Testis (tissue), 3 donors: Measurements from ENCODE around the gene NHLRC2. TPM values are rescaled to one million over a fixed set of nuclear protein-coding genes. Genes with fewer than 3 reads are reported as not detected.

Source experiments
- DNase-seq: peaks from one replicate; pipeline ENCODE4 v3.0.0-alpha.2; 2019
- H3K27ac ChIP-seq, 2 donors: fragments of 200-600 bp; sonication (generic); one replicate each; pipeline ENCODE4 v1.5.1; 2019
- H3K27me3 ChIP-seq: fragments of 200-600 bp; sonication (generic); one replicate; pipeline ENCODE4 v1.5.1; 2019
- H3K36me3 ChIP-seq: fragments of 200-600 bp; sonication (generic); one replicate; pipeline ENCODE4 v1.5.1; 2017; ENCODE audit warnings: low read depth; ENCODE audit errors: missing control alignments
- H3K4me1 ChIP-seq: fragments of 200-600 bp; sonication (generic); one replicate; pipeline ENCODE4 v1.5.1; 2019
- H3K4me3 ChIP-seq, 2 donors: fragments of 200-600 bp; sonication (generic); one replicate each; pipeline ENCODE4 v1.5.1; 2017 to 2019
- H3K9me3 ChIP-seq: fragments of 200-600 bp; sonication (generic); one replicate; pipeline ENCODE4 v1.5.1; 2017
- POLR2A ChIP-seq: fragments of 450-650 bp; IDR thresholded peaks from one replicate; pipeline ENCODE4 v1.6.1; 2017; ENCODE audit warnings: antibody characterized with exemption, mild to moderate bottlenecking, moderate library complexity
- WGBS, 2 donors: methylation state at CpG; one replicate each; pipeline ENCODE4 v1.1.5; 2018; 5-methylcytosine and 5-hydroxymethylcytosine counted together
- intact Hi-C: fragments of 100-400 bp; cut with DNase I; formaldehyde crosslinking; loops from one replicate; pipeline ENCODE4 v1.15.1; 2023; ENCODE audit warnings: low total_unique reads
- polyA plus RNA-seq: library from polyadenylated mRNA; stranded (reverse); fragments of 350-450 nt; fragmentation: Illumina TruSeq; extraction: RNeasy Lipid Tissue Mini Kit (QIAGEN cat#74804); gene quantifications from one replicate; pipeline ENCODE4 v1.2.3, GENCODE V29; 2014; ENCODE audit warnings: low read depth, low replicate concordance; ENCODE audit not compliant: insufficient read depth
- total RNA-seq, 2 donors: library from RNA; depleted of rRNA; stranded (reverse); fragments of >200 nt; gene quantifications; one replicate each; pipeline ENCODE4 v1.2.3, GENCODE V29; 2016
- TF ChIP-seq, protein P1 (sequence below), 3 experiments: fragments of 450-650 bp in 2 of 3; fragments of 200-600 bp in 1 of 3; sonication (generic) in 1 of 3; IDR thresholded peaks; one replicate each; pipeline ENCODE4 v1.5.1; 2016 to 2019; ENCODE audit warnings: antibody characterized with exemption in 3 of 3, mild to moderate bottlenecking in 2 of 3, moderate library complexity in 1 of 3

The NHLRC2 gene
- total and polyA plus RNA-seq, 3 donors from 2014 or later: 8.7 to 37.7 (median 34.3) TPM

- no peak for DNase-seq
- Histone ChIP-seq H3K36me3 (no peaks in the 10 kb centered on the region), H3K27ac (no peak overlapping the region), H3K4me1 (no peaks in the 10 kb centered on the region), H3K4me3 (no peak overlapping the region), H3K9me3 (no peaks in the 10 kb centered on the region), H3K27me3 (no peaks in the 10 kb centered on the region)
- TF ChIP-seq POLR2A: no peak
- TF ChIP-seq, protein P1, sequence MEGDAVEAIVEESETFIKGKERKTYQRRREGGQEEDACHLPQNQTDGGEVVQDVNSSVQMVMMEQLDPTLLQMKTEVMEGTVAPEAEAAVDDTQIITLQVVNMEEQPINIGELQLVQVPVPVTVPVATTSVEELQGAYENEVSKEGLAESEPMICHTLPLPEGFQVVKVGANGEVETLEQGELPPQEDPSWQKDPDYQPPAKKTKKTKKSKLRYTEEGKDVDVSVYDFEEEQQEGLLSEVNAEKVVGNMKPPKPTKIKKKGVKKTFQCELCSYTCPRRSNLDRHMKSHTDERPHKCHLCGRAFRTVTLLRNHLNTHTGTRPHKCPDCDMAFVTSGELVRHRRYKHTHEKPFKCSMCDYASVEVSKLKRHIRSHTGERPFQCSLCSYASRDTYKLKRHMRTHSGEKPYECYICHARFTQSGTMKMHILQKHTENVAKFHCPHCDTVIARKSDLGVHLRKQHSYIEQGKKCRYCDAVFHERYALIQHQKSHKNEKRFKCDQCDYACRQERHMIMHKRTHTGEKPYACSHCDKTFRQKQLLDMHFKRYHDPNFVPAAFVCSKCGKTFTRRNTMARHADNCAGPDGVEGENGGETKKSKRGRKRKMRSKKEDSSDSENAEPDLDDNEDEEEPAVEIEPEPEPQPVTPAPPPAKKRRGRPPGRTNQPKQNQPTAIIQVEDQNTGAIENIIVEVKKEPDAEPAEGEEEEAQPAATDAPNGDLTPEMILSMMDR (IDR thresholded peaks at IDR 0.05): no peak
- 92% methylated on average over 6 of the region's 6 CpGs for WGBS, 2 donors
- intact Hi-C loops: no loop called here
Measured at GRCh38 chr10:113911839-113912238, 57.4 kb downstream of the NHLRC2 start.

- 86 to 90% methylated on average over 7 of the region's 7 CpGs for WGBS, 2 donors
- Histone ChIP-seq H3K4me1 (no peaks in the 10 kb centered on the region), H3K9me3 (no peaks in the 10 kb centered on the region), H3K27ac (no peak overlapping the region), H3K36me3 (no peaks in the 10 kb centered on the region), H3K27me3 (no peaks in the 10 kb centered on the region), H3K4me3 (no peak overlapping the region)
- no peak for TF ChIP-seq POLR2A
- TF ChIP-seq, protein P1 (IDR thresholded peaks at IDR 0.05): no peak
- no peak for DNase-seq
- intact Hi-C loops: no loop called here
Measured at GRCh38 chr10:113912582-113912981, 58.1 kb downstream of the NHLRC2 start.

- Histone ChIP-seq H3K27ac (no peak overlapping the region), H3K4me1 (no peaks in the 10 kb centered on the region), H3K9me3 (no peaks in the 10 kb centered on the region), H3K4me3 (no peak overlapping the region), H3K27me3 (no peaks in the 10 kb centered on the region), H3K36me3 (no peaks in the 10 kb centered on the region)
- no peak for DNase-seq
- intact Hi-C loops: no loop called here
- 85 to 88% methylated on average over 2 of the region's 2 CpGs for WGBS, 2 donors
- TF ChIP-seq POLR2A: no peak
- TF ChIP-seq, protein P1 (IDR thresholded peaks at IDR 0.05): no peak
Measured at GRCh38 chr10:113914956-113915355, 60.5 kb downstream of the NHLRC2 start.

GRCh38 chr10:113915540-113915939 is 61.1 kb downstream of the NHLRC2 start:
- Histone ChIP-seq H3K4me3 (no peak overlapping the region), H3K36me3 (no peaks in the 10 kb centered on the region), H3K27ac (no peak overlapping the region), H3K9me3 (no peaks in the 10 kb centered on the region), H3K27me3 (no peaks in the 10 kb centered on the region), H3K4me1 (no peaks in the 10 kb centered on the region)
- intact Hi-C loops: no loop called here
- no peak for DNase-seq
- TF ChIP-seq POLR2A: no peak
- TF ChIP-seq, protein P1 (IDR thresholded peaks at IDR 0.05): no peak
- 95 to 96% methylated on average over 2 of the region's 2 CpGs for WGBS, 2 donors

DNA sequence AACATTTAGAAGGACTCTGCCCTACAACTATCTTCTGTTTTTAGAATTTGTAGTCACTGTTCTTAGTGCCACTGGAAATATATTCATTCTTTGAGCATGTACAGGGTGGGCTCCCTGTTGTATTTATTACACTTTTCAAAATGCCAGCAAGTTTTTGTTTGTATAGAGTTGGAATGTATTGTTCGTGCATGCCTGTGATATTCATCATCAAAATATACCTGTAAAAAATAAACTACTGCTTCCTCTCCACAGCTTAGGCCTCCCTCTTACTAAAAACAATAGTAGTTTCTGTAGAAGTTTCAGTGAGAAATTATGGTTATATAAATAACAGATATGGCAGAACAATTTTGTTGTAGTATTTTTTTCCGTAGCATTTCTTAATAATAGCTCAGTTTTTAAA is 61.6 kb downstream of the NHLRC2 start:
- Histone ChIP-seq H3K4me3 (no peak overlapping the region), H3K9me3 (no peaks in the 10 kb centered on the region), H3K4me1 (no peaks in the 10 kb centered on the region), H3K27me3 (no peaks in the 10 kb centered on the region), H3K27ac (no peak overlapping the region), H3K36me3 (no peaks in the 10 kb centered on the region)
- no peak for DNase-seq
- intact Hi-C loops: no loop called here
- WGBS, 2 donors: 85 to 96% methylated on average over 2 of the region's 2 CpGs
- TF ChIP-seq POLR2A: no peak
- TF ChIP-seq, protein P1 (IDR thresholded peaks at IDR 0.05): no peak
